HuH-7.5 (cell line): ENCODE results near the gene METTL14.

Experiments
- DNase-seq: peaks from one replicate; pipeline ENCODE4 v3.0.0; 2011; ENCODE audit warnings: low spot score

The METTL14 gene

DNA sequence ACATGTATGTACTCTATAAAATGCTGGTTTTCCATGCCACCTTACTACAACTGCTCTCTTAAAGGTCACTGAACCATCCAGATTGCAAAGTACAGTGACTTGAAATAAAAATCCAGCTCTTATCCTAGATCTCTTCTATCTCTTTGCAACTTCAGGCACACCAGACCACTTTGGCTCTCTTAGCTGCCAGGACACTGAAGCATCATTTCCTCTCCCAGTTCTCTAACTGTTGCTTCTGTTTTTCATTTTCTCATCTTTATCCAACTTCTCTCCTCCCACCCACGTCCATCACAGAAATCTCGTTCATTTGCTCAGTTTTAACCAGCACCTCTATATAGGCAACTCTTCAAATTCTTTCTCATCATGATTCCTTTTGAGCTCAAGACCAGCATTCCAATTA, 74.3 kb downstream of the METTL14 start:
- no peak for DNase-seq

DNA sequence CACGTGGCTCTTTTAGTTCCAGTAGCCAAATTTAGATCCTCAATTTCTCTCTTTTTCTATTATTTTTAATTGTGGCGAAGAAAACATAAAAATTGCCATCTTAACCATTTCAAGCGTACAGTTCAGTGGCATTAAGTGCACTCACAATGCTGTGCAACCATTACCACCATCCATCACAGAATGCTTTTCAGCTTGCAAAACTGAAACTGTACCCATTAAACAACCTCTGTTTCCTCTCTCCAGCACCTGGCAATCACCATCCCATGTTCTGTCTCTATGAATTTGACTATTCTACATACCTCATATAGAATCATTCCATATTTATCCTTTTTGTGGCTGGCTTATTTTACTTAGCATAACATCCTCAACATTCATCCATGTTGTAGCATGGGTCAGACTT, 74.9 kb downstream of the METTL14 start:
- no peak for DNase-seq

- DNase-seq: no peak
Measured at GRCh38 chr4:118760493-118760892, 75.3 kb downstream of the METTL14 start.

DNA sequence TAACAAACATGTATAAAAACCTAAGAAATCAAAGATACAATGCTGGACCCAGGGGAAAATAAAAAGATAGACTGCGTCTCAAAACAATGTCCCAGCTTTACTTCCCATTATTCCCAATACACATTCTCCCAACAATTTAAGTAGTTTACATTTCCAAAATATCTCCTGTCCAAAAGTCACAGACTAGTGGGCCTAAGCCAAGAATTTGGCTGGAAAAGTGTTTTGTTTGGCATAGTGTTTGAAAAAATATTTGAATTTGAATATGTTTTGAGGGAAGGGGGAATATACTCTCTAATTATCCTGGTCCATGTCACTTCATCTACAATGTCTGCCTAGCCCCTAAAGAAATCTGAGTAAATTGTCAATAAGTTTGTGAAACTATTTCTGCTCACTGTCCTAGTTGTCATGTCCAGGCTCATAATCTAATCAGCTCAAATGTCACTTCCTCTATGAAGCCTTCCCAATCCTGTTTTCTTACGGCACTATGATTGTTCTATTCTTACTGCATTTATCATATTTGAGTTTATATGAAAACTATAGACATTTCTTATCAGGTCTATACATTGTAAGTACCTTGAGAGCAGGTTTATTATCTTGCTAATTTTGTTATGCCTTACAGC, 76.3 kb downstream of the METTL14 start:
- no peak for DNase-seq

GRCh38 chr4:118762155-118762554, 77.0 kb downstream of the METTL14 start:
- DNase-seq: no peak

GRCh38 chr4:118762730-118763477, 77.7 kb downstream of the METTL14 start:
- no peak for DNase-seq
